ENCODE data around the gene DLGAP4. TPM values are rescaled to one million over a fixed set of nuclear protein-coding genes. Genes with fewer than 3 reads are reported as not detected.

The DLGAP4 gene
- polyA plus RNA-seq, 5 donors = 46.9 to 81.3 (median 64.7) TPM

GRCh38 chr20:36273414-36274180 is 32.5 kb upstream of the DLGAP4 start:
- DNase-seq = no peak

GRCh38 chr20:36274181-36274841 is 31.8 kb upstream of the DLGAP4 start:
- no peak for DNase-seq

GRCh38 chr20:36275011-36275410 is 31.1 kb upstream of the DLGAP4 start:
- DNase-seq = no peak

DNA sequence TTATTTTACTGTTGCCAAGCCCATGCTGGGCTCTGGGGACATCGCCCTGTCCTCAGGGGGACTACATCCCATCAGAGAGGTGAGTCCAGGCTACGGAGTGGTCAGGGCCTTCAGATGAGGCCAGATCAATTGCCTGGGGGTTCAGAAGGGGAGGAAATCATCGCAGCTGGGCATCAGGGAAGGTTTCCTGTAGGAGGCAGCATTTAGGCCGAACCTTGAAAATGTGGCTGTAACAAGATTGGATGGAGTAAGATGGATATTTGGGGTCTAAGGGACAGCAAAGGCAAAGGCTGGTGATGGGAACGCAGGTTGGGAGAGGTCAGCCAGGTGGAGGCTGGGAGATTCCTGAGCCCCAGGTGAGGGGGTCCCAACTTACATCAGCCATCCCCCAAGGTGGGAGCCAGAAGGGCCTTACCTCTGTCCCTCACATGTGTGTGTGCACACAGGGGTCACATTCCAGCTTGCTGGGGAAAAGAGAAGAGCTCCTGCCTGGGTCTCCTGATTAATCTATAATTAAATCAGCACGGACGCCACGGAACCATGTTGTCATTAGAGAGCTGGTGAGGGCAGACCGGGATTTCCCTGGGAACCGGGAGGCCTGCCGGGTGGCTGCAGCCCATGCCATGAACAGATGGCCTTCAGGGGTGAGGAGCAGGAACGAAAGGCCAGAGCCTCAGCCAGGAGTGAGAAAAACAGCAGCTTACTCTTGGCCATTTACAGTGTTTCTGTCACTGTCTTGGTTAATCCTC is 30.5 kb upstream of the DLGAP4 start:
- no peak for DNase-seq

- no peak for DNase-seq
These were observed 28.6 kb upstream of the DLGAP4 start for GRCh38 chr20:36277546-36277945.

GRCh38 chr20:36279362-36279761 is 26.8 kb upstream of the DLGAP4 start:
- DNase-seq = no peak

DNA sequence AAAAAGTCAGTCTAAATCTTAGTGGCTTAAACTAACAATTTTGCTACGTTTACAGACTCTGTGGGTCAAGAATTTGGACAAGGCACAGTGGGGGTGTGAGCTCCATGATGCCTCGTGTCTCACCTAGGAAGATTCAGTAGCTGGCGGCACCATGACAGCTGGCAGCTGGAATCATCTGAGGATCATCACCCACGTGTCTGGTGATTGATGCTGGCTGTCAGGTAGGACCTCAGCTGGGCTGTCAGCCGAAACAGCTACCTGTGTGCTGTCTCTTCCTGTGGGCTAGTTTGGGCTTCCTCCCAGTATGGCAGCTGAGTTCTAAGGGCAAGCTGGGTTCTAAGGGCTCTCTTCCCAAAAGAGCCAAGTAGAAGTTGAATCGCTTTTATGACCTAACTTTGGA is 26.4 kb upstream of the DLGAP4 start:
- DNase-seq = no peak

DNA sequence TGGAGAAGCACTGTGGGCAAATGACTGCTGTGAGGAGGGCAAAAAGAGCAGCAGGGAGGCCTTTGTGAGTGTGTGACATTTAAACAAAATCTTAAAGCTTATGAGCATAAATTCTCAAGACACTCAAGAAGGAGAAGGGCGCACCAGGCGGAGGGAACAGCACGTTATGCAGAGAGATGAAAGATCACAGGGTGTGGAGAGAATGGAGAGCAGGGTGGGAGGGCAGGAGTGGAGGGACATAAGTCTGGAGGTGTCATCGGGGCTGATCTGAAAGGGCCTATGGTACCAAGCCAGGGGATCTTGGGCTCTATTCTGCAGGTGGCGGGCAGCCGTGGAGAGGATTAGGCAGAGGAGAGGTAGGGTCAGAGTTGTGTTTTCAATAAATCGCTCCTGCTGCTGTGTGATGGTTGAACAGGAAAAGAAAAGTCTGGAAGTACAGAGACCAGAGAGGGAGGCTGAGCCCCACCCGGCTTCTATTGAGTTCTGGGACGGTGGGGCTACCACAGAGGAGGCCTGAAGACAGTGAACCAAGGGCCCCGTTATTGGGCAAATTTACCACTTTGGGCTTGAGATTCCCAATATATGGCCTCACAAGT is 24.3 kb upstream of the DLGAP4 start:
- no peak for DNase-seq

DNA sequence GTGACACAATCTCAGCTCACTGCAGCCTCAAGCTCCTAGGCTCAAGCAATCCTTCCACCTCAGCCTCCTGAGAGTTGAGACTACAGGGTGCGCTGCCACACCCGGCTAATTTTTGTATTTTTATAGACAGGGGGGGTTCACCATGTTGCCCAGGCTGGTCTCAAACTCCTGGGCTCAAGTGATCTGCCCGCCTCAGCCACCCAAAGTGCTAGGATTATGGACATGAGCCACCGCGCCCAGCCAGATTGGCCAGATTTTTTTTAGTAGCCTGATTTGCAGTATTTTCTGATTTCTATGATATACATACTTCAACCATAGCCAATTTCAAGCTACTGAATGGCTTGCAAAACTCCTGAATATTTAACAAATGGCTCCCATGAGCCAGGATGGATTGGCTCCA is 21.4 kb upstream of the DLGAP4 start:
- no peak for DNase-seq

GRCh38 chr20:36285746-36286447 is 20.2 kb upstream of the DLGAP4 start:
- DNase-seq = no peak

DNA sequence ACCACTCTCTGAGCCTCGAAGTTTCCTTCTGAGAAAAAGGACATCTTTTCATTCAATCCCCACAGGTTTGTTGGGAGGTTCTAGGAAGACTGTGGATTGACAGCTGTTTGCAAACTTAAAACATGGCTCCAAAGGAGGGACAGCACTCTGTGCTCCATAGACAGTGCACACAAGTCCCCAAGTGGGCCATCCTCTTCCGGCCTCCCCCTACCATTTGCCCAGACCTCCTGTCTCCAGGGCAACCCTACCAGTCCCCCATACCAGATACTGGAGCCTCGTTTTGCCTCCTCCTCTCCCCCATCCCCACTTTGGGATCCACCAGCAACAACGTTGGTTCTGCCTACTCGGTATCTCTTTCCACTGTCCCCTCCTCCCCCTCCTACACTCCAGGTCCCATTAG is 8.5 kb upstream of the DLGAP4 start:
- DNase-seq = no peak

DNA sequence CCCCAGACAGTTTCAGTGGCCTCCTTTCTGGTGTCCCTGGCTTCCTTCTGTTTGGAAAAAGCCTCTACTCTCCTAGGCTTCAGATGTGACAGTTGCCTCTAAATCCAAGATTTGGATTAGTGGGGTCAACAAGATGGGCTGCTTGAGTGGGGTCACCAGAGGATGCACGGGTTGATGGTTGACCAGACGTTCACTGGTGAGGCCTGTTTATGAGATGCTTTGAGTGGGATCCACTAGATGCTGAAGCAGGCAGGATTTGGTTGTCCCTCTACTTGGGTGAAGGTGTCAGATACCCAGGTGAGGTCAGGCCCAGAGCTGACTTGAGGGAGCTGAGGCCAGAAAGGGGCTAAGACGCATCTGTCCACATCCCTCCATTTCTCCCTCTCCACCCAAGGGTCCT is 8.1 kb upstream of the DLGAP4 start:
- DNase-seq = no peak

GRCh38 chr20:36298795-36299339 is 7.3 kb upstream of the DLGAP4 start:
- DNase-seq = no peak

DNA sequence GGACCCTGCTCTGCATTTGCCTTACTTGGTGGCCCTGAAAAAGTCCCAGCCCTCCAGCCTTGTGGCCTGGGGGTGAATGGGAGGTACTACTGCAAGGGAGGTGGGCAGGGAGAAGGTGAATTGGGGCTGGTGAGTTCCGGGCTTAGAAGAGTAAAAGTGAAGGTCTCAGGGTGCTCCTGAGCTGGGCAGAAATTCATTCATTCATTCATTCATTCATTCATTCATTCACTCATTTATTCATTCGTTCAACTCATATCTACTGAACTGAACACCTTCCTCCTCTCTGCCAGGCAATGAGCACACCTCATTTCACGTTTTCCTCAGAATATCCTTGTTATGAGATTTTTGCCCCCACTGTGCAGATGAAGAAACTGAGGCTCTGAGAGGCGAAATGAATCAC is 6.7 kb upstream of the DLGAP4 start:
- no peak for DNase-seq

DNA sequence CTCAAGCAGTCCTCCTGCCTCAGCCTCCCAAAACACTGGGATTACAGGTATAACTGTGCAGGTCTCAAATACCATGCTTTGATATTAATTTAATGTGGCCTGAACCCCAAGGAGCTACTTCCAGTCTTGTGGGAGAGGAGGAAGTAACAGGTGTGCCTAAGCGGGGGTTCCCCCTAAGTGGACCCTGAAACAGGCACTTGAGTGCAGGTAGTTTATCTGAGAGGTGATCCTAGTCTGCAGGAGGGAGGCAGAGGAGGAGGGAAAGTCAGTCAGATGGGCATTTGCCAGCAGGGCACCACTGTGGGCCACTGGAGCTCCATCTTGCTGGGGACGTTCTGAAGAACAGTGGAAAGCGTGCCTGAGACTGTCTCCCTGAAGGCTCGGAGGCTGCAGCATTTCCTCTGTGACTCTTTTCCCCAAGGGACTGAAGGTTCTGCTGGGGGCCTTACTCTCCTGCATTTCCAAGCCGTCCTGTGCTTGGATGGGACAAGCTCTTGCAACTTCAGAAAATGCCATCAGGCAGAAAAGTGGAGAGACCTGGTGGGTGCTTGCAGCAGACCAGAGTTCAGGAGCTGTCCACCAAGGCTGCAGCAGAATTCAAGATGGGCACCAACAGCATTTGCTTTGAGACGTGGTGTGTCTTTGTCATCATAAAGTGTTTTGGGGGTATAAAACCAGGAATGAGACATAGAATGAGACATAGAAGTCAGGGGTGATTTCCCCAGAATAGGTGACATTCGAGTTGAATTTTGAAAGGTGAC is 4.6 kb upstream of the DLGAP4 start:
- DNase-seq = no peak

- no peak for DNase-seq
These were observed 3.0 kb upstream of the DLGAP4 start for GRCh38 chr20:36303020-36303595.

DNA sequence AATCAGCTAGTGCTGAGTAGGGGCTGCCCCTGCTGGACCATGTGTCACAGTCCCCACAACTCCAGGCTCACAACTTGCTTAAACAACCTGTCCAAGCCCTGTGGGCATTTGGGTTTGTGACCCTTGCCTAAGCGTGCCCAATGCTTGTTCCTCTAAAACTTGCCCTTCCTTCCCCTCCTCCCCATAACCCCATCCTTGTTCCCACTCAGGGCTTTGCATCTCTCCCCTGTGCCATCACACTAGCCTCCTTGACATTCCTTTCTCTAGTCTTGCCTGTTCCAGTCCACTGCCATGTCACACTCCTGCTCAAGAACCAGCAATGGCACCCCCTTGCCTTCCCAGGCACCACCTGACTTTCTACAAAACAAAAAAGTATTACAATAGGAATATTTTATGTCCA is 2.3 kb upstream of the DLGAP4 start:
- DNase-seq = no peak

DNA sequence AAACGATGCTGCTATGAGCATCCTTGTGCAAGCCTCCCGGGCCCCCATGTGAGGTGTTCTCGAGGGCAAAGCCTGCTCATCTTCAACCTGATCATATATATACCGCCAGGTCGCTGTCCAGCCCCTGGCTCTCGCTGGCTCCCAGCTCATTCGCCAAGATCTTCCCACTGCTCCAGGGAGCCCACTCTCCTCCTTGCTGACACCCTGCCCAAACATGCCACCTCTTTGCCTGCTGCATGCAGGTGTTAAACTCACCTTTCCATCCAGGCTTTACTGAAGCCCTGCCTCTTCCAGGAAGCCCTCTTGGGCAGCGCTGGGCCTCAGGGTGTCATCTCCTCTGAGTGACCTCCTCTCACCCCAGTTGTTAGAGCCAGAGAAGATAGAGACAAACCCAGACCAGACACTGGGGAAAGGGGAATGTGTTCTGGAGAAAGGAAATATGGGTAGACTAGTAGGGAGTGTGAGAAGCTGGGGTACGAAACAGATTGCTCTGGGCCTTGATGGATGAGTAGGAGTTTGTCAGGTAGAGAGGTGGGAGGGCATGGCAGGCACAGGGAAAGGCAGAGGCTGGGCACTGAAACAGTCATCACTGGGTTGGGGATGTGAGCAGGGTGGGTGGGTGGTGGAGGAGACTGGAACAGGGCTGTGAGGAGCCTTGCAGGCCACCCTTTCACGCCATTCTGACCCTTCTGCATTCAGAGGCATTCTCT is 1.2 kb upstream of the DLGAP4 start:
- no peak for DNase-seq

- no peak for DNase-seq
These were observed 643 bp downstream of the DLGAP4 start for GRCh38 chr20:36306553-36307411.

All from right lung (tissue), 5 donors.